HepG2 (cell line): ENCODE data around the gene OR10AD1.

Experiments used
- CEBPG ChIP-seq: IDR thresholded peaks from 2 replicates; pipeline ENCODE4 v1.6.1; 2016
- CTCF ChIP-seq: sonication (generic); formaldehyde crosslinking; IDR thresholded peaks from 2 replicates; pipeline ENCODE4 v1.5.0; 2020; ENCODE audit warnings: mild to moderate bottlenecking, missing genetic modification reagents, moderate library complexity
- HNRNPUL1 ChIP-seq: fragments of 200-400 bp; formaldehyde crosslinking; IDR thresholded peaks from 2 replicates; pipeline ENCODE4 v1.6.1; 2017; ENCODE audit warnings: low read depth, mild to moderate bottlenecking, low read length, moderate library complexity
- ONECUT2 ChIP-seq: sonication (generic); formaldehyde crosslinking; IDR thresholded peaks from 2 replicates; pipeline ENCODE4 v1.4.0; 2020; ENCODE audit warnings: missing genetic modification reagents
- PAWR ChIP-seq: sonication (generic); formaldehyde crosslinking; IDR thresholded peaks from 2 replicates; pipeline ENCODE4 v1.4.0; 2020; ENCODE audit warnings: missing genetic modification reagents, mild to moderate bottlenecking, borderline replicate concordance
- PAXIP1 ChIP-seq: sonication (generic); formaldehyde crosslinking; conservative IDR thresholded peaks from 2 replicates; pipeline ENCODE4 v1.4.0; 2020; ENCODE audit warnings: mild to moderate bottlenecking, missing genetic modification reagents, moderate library complexity
- TAF15 ChIP-seq: fragments of 200-400 bp; formaldehyde crosslinking; IDR thresholded peaks from one replicate; pipeline ENCODE4 v1.6.1; 2018; ENCODE audit warnings: mild to moderate bottlenecking, low read depth, low read length; ENCODE audit not compliant: poor library complexity, severe bottlenecking
- THAP9 ChIP-seq: sonication (generic); formaldehyde crosslinking; IDR thresholded peaks from 2 replicates; pipeline ENCODE4; 2020; ENCODE audit warnings: missing genetic modification reagents, mild to moderate bottlenecking, borderline replicate concordance
- YY1 ChIP-seq: IDR thresholded peaks from 2 replicates; pipeline ENCODE4 v1.6.1; 2011; ENCODE audit warnings: low read length, low read depth, moderate library complexity, mild to moderate bottlenecking; ENCODE audit not compliant: insufficient read depth, insufficient replicate concordance
- ZZZ3 ChIP-seq: sonication (generic); formaldehyde crosslinking; IDR thresholded peaks from 2 replicates; pipeline ENCODE4 v1.4.0; 2020; ENCODE audit warnings: missing genetic modification reagents, mild to moderate bottlenecking, borderline replicate concordance
- TF ChIP-seq, protein P1 (sequence below): sonication (generic); formaldehyde crosslinking; IDR thresholded peaks from 2 replicates; pipeline ENCODE4 v1.5.0; 2020; ENCODE audit warnings: missing genetic modification reagents
- TF ChIP-seq, protein P2 (sequence below): sonication (generic); formaldehyde crosslinking; IDR thresholded peaks from 2 replicates; pipeline ENCODE4 v1.8.1; 2023; ENCODE audit warnings: missing genetic modification reagents, inconsistent platforms, borderline replicate concordance
- TF ChIP-seq, protein P3 (sequence below): sonication (generic); formaldehyde crosslinking; IDR thresholded peaks from 2 replicates; pipeline ENCODE4 v1.4.0; 2020; ENCODE audit warnings: missing genetic modification reagents

GRCh38 chr12:48235796-48236333 lies 32.8 kb upstream of the OR10AD1 start:
- TF ChIP-seq TAF15 (no peak), THAP9 (no peak), YY1 (no peak), CEBPG (CRISPR knock-in tag) (no peak), ONECUT2 (CRISPR knock-in tag) (no peak), PAXIP1 (no peak), HNRNPUL1 (no peak), ZZZ3 (CRISPR knock-in tag) (no peak), CTCF (CRISPR knock-in tag) (no peak), PAWR (no peak)
- TF ChIP-seq, protein P1, sequence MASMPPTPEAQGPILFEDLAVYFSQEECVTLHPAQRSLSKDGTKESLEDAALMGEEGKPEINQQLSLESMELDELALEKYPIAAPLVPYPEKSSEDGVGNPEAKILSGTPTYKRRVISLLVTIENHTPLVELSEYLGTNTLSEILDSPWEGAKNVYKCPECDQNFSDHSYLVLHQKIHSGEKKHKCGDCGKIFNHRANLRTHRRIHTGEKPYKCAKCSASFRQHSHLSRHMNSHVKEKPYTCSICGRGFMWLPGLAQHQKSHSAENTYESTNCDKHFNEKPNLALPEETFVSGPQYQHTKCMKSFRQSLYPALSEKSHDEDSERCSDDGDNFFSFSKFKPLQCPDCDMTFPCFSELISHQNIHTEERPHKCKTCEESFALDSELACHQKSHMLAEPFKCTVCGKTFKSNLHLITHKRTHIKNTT (CRISPR knock-in tag), result no peak
- TF ChIP-seq, protein P2, sequence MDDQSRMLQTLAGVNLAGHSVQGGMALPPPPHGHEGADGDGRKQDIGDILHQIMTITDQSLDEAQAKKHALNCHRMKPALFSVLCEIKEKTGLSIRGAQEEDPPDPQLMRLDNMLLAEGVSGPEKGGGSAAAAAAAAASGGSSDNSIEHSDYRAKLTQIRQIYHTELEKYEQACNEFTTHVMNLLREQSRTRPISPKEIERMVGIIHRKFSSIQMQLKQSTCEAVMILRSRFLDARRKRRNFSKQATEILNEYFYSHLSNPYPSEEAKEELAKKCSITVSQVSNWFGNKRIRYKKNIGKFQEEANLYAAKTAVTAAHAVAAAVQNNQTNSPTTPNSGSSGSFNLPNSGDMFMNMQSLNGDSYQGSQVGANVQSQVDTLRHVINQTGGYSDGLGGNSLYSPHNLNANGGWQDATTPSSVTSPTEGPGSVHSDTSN (CRISPR knock-in tag), result no peak
- TF ChIP-seq, protein P3, sequence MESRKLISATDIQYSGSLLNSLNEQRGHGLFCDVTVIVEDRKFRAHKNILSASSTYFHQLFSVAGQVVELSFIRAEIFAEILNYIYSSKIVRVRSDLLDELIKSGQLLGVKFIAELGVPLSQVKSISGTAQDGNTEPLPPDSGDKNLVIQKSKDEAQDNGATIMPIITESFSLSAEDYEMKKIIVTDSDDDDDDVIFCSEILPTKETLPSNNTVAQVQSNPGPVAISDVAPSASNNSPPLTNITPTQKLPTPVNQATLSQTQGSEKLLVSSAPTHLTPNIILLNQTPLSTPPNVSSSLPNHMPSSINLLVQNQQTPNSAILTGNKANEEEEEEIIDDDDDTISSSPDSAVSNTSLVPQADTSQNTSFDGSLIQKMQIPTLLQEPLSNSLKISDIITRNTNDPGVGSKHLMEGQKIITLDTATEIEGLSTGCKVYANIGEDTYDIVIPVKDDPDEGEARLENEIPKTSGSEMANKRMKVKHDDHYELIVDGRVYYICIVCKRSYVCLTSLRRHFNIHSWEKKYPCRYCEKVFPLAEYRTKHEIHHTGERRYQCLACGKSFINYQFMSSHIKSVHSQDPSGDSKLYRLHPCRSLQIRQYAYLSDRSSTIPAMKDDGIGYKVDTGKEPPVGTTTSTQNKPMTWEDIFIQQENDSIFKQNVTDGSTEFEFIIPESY (CRISPR knock-in tag), result no peak
